ENCODE data around the gene BCO1. TPM values are rescaled to one million over a fixed set of nuclear protein-coding genes. Genes with fewer than 3 reads are reported as not detected.

BCO1 gene
- total RNA-seq, 1 donor = under 0.01 TPM

GRCh38 chr16:81231014-81231413 lies 7.5 kb upstream of the BCO1 start:
- no peak for DNase-seq (ENCODE audit: low read depth in 2 of 3, low spot score in 2 of 3)

- no peak for DNase-seq (ENCODE audit: low read depth in 2 of 3, low spot score in 2 of 3)
Observed at GRCh38 chr16:81232740-81233367, 5.6 kb upstream of the BCO1 start.

- no peak for DNase-seq (ENCODE audit: low read depth in 2 of 3, low spot score in 2 of 3)
Observed at GRCh38 chr16:81237282-81237681, 1.2 kb upstream of the BCO1 start.

GRCh38 chr16:81237942-81238295 lies 570 bp upstream of the BCO1 start:
- no peak for DNase-seq (ENCODE audit: low read depth in 2 of 3, low spot score in 2 of 3)

GRCh38 chr16:81239367-81240121 lies 1.1 kb downstream of the BCO1 start:
- DNase-seq (ENCODE audit: low read depth in 2 of 3, low spot score in 2 of 3) = no peak

- no peak for DNase-seq (ENCODE audit: low read depth in 2 of 3, low spot score in 2 of 3)
Observed at GRCh38 chr16:81241706-81242105, 3.2 kb downstream of the BCO1 start.

GRCh38 chr16:81242977-81243618 lies 4.6 kb downstream of the BCO1 start:
- DNase-seq (ENCODE audit: low read depth in 2 of 3, low spot score in 2 of 3) = no peak

- DNase-seq (ENCODE audit: low read depth in 2 of 3, low spot score in 2 of 3) = no peak
Observed at GRCh38 chr16:81243942-81244341, 5.5 kb downstream of the BCO1 start.

GRCh38 chr16:81251871-81252270 lies 13.4 kb downstream of the BCO1 start:
- no peak for DNase-seq (ENCODE audit: low read depth in 2 of 3, low spot score in 2 of 3)

- DNase-seq (ENCODE audit: low read depth in 2 of 3, low spot score in 2 of 3) = no peak
Observed at GRCh38 chr16:81253141-81253540, 14.7 kb downstream of the BCO1 start.

- DNase-seq (ENCODE audit: low read depth in 2 of 3, low spot score in 2 of 3) = no peak
Observed at GRCh38 chr16:81254922-81255526, 16.5 kb downstream of the BCO1 start.

GRCh38 chr16:81259916-81260315 lies 21.4 kb downstream of the BCO1 start:
- DNase-seq (ENCODE audit: low read depth in 2 of 3, low spot score in 2 of 3) = no peak

GRCh38 chr16:81261049-81261648 lies 22.7 kb downstream of the BCO1 start:
- DNase-seq (ENCODE audit: low read depth in 2 of 3, low spot score in 2 of 3) = peak in 2 of 3 donors; percentile 13 to 40

- DNase-seq (ENCODE audit: low read depth in 2 of 3, low spot score in 2 of 3) = no peak
Observed at GRCh38 chr16:81263470-81264220, 25.2 kb downstream of the BCO1 start.

- DNase-seq (ENCODE audit: low read depth in 2 of 3, low spot score in 2 of 3) = no peak
Observed at GRCh38 chr16:81264386-81264785, 25.9 kb downstream of the BCO1 start.

- no peak for DNase-seq (ENCODE audit: low read depth in 2 of 3, low spot score in 2 of 3)
Observed at GRCh38 chr16:81265052-81265451, 26.6 kb downstream of the BCO1 start.

GRCh38 chr16:81265658-81266451 lies 27.4 kb downstream of the BCO1 start:
- no peak for DNase-seq (ENCODE audit: low read depth in 2 of 3, low spot score in 2 of 3)

- no peak for DNase-seq (ENCODE audit: low read depth in 2 of 3, low spot score in 2 of 3)
Observed at GRCh38 chr16:81266680-81267095, 28.2 kb downstream of the BCO1 start.

- no peak for DNase-seq (ENCODE audit: low read depth in 2 of 3, low spot score in 2 of 3)
Observed at GRCh38 chr16:81268509-81268908, 30.0 kb downstream of the BCO1 start.
